NT2/D1 (cell line): ENCODE results near the gene CHN2.

Source experiments
- YY1 ChIP-seq: IDR thresholded peaks from 2 replicates; pipeline ENCODE4 v1.6.1; 2011; ENCODE audit not compliant: insufficient read length, insufficient read depth
- ZNF274 ChIP-seq: IDR thresholded peaks from 2 replicates; pipeline ENCODE4 v1.6.1; 2011; ENCODE audit warnings: mild to moderate bottlenecking, low read depth, low read length

DNA sequence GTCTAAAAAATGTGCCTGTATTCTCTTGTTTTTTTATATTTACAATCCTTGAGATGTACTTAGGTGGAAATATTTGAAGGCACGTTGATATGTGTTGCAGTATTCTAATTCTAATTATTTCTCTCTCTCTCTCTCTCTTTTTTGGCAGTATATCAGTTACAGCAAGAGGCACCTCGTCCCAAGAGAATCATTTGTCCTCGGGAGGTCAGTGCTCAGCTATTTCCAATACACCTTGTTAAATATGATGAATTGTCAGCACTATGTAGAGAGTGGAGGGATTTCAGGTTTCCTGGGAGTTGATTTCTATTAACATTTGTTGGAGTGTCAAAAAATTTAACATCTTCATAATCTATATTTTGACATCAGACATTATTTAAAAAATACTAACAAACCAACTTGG lies 173.2 kb downstream of the CHN2 start:
- TF ChIP-seq YY1 (no peak), ZNF274 (no peak)
